Breast epithelium (tissue), 4 donors: ENCODE data around the gene ECE1. TPM values are rescaled to one million over a fixed set of nuclear protein-coding genes. Genes with fewer than 3 reads are reported as not detected.
"Not testable (repeated sequence)": the region's sequence is repeated elsewhere in the genome, so short reads cannot be mapped to it uniquely, and the experiment has no call there.

ENCODE experiments used
- DNase-seq, 2 donors: peaks; one replicate each; pipeline ENCODE4 v3.0.0-alpha.2; 2019; ENCODE audit warnings: low spot score in 2 of 2
- H3K27ac ChIP-seq, 2 donors: fragments of 200-600 bp; sonication (generic) in 1 of 2; one replicate each; pipeline ENCODE4 v1.5.1; 2016 to 2019; ENCODE audit warnings: mild to moderate bottlenecking in 1 of 2
- H3K27me3 ChIP-seq, 2 donors: fragments of 200-600 bp; sonication (generic) in 1 of 2; one replicate each; pipeline versions ENCODE4 v1.5.1 to v1.6.0; 2017 to 2019; ENCODE audit warnings: control low read depth in 1 of 2, mild to moderate bottlenecking in 1 of 2
- H3K36me3 ChIP-seq: fragments of 200-600 bp; one replicate; pipeline ENCODE4 v1.5.1; 2019
- H3K4me1 ChIP-seq, 2 donors: fragments of 200-600 bp; sonication (generic); one replicate each; pipeline ENCODE4 v1.5.1; 2016 to 2019; ENCODE audit warnings: control low read depth in 1 of 2
- H3K4me3 ChIP-seq, 3 donors: fragments of 200-600 bp; sonication (generic); 1 replicate in 2 of 3; 2 replicates in 1 of 3; pipeline ENCODE4 v1.5.1; 2016 to 2019; ENCODE audit warnings: mild to moderate bottlenecking in 3 of 3, moderate library complexity in 2 of 3
- H3K9me3 ChIP-seq, 2 donors: fragments of 200-600 bp; sonication (generic) in 1 of 2; one replicate each; pipeline ENCODE4 v1.5.1; 2016 to 2019; ENCODE audit warnings: control low read depth in 1 of 2
- POLR2A ChIP-seq: fragments of 450-650 bp; IDR thresholded peaks from one replicate; pipeline ENCODE4 v1.6.1; 2016; ENCODE audit warnings: antibody characterized with exemption, mild to moderate bottlenecking, moderate library complexity
- POLR2AphosphoS5 ChIP-seq, 3 donors: sonication (generic); formaldehyde crosslinking; IDR thresholded peaks; one replicate each; pipeline ENCODE4 v1.6.1; 2017; ENCODE audit warnings: antibody characterized with exemption in 3 of 3
- intact Hi-C: fragments of 100-400 bp; cut with DNase I; formaldehyde crosslinking; loops from one replicate; pipeline ENCODE4 v1.15.1; 2023; ENCODE audit warnings: low total_unique reads
- total RNA-seq, 3 donors: library from RNA; depleted of rRNA; stranded (reverse); fragments of >200 nt; gene quantifications; one replicate each; pipeline ENCODE4 v1.1.0, GENCODE V29; 2016
- TF ChIP-seq, protein P1 (sequence below), 3 donors: fragments of 450-650 bp; IDR thresholded peaks; one replicate each; pipeline ENCODE4 v1.5.1; 2016 to 2017; ENCODE audit warnings: antibody characterized with exemption in 3 of 3, mild to moderate bottlenecking in 3 of 3, moderate library complexity in 3 of 3

Gene ECE1
- total RNA-seq, 3 donors from 2014 or later, result 62.6 to 121 (median 112) TPM

GRCh38 chr1:21189421-21189820, 100.8 kb downstream of the ECE1 start:
- Histone ChIP-seq H3K36me3 (no peaks in the 10 kb centered on the region), H3K27ac (no peak overlapping the region), H3K27me3 (no peaks in the 10 kb centered on the region), H3K9me3 (no peaks in the 10 kb centered on the region), H3K4me1 (no peaks in the 10 kb centered on the region), H3K4me3 (no peak overlapping the region)
- TF ChIP-seq, protein P1, sequence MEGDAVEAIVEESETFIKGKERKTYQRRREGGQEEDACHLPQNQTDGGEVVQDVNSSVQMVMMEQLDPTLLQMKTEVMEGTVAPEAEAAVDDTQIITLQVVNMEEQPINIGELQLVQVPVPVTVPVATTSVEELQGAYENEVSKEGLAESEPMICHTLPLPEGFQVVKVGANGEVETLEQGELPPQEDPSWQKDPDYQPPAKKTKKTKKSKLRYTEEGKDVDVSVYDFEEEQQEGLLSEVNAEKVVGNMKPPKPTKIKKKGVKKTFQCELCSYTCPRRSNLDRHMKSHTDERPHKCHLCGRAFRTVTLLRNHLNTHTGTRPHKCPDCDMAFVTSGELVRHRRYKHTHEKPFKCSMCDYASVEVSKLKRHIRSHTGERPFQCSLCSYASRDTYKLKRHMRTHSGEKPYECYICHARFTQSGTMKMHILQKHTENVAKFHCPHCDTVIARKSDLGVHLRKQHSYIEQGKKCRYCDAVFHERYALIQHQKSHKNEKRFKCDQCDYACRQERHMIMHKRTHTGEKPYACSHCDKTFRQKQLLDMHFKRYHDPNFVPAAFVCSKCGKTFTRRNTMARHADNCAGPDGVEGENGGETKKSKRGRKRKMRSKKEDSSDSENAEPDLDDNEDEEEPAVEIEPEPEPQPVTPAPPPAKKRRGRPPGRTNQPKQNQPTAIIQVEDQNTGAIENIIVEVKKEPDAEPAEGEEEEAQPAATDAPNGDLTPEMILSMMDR (IDR thresholded peaks at IDR 0.05), result no peak
- TF ChIP-seq POLR2AphosphoS5 (IDR thresholded peaks at IDR 0.05), result no peak
- no peak for TF ChIP-seq POLR2A
- DNase-seq, result no peak
- intact Hi-C loops, result no loop called here

GRCh38 chr1:21188235-21188634, 102.0 kb downstream of the ECE1 start:
- intact Hi-C loops, result no loop called here
- DNase-seq, result no peak
- no peak overlapping the region for H3K27ac ChIP-seq
- H3K4me3 ChIP-seq, result no peak overlapping the region
- no peaks in the 10 kb centered on the region for H3K9me3 ChIP-seq
- no peaks in the 10 kb centered on the region for H3K4me1 ChIP-seq
- no peaks in the 10 kb centered on the region for H3K36me3 ChIP-seq
- no peak for TF ChIP-seq POLR2AphosphoS5 (IDR thresholded peaks at IDR 0.05)
- no peak for TF ChIP-seq POLR2A
- TF ChIP-seq, protein P1 (IDR thresholded peaks at IDR 0.05), result no peak
- no peaks in the 10 kb centered on the region for H3K27me3 ChIP-seq

- Histone ChIP-seq H3K27me3 (no peaks in the 10 kb centered on the region), H3K4me1 (no peaks in the 10 kb centered on the region), H3K36me3 (no peaks in the 10 kb centered on the region), H3K27ac (no peak overlapping the region), H3K4me3 (no peak overlapping the region), H3K9me3 (no peaks in the 10 kb centered on the region)
- intact Hi-C loops, result no loop called here
- TF ChIP-seq POLR2A, result no peak
- no peak for TF ChIP-seq POLR2AphosphoS5 (IDR thresholded peaks at IDR 0.05)
- TF ChIP-seq, protein P1 (IDR thresholded peaks at IDR 0.05), result no peak
- DNase-seq, result no peak
Observed at GRCh38 chr1:21185221-21185731, 105.0 kb downstream of the ECE1 start.

DNA sequence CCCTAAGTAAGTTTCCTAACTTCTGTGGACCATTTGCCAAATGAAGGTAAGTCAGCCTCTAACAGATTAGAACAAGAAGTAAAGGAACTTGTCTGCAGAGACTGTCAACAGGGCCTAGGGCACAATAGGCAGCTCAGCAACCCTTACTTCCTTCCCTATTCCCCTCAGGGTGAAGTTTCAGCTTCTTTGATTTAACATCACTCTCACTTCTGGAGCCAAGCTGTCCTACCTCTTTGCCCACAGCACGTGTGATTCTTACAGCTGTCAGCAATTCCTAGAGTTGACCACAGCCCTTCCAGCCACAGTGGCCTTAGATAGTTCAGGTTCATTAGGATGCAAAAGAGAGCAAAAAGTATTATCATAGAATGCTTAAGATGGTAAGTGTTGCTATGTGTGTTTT, 106.0 kb downstream of the ECE1 start:
- Histone ChIP-seq H3K36me3 (no peaks in the 10 kb centered on the region), H3K27me3 (no peaks in the 10 kb centered on the region), H3K27ac (no peak overlapping the region), H3K9me3 (no peaks in the 10 kb centered on the region), H3K4me1 (no peaks in the 10 kb centered on the region), H3K4me3 (no peak overlapping the region)
- no peak for DNase-seq
- no peak for TF ChIP-seq POLR2AphosphoS5 (IDR thresholded peaks at IDR 0.05)
- TF ChIP-seq, protein P1 (IDR thresholded peaks at IDR 0.05), result no peak
- no peak for TF ChIP-seq POLR2A
- intact Hi-C loops, result no loop called here

DNA sequence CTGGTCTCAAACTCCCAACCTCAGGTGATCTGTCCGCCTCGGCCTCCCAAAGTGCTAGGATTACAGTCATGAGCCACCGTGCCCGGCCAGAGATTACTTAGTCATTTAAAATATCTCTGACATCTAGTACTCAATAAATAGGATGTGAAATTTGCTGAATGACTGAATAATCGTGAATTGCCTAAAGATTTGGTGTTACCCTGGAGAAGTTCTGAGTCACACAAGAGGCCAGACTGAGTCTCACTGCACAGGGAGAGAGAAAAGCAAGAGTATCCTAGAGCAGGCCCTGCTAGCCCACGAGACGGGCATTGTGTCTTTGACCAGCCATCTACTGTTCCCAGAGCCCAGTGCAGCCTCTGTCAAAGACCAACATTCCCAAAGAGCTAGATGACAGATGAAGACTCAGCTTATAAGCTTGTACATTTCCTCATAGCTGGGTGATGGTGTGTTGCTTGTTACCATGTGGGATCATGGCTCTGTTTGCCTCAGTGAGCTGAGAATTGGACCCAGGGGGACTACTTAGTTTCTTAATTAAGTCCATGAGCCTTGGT, 108.0 kb downstream of the ECE1 start:
- TF ChIP-seq POLR2A (no peak), POLR2AphosphoS5 (IDR thresholded peaks at IDR 0.05) (no peak)
- TF ChIP-seq, protein P1 (IDR thresholded peaks at IDR 0.05), result no peak

DNA sequence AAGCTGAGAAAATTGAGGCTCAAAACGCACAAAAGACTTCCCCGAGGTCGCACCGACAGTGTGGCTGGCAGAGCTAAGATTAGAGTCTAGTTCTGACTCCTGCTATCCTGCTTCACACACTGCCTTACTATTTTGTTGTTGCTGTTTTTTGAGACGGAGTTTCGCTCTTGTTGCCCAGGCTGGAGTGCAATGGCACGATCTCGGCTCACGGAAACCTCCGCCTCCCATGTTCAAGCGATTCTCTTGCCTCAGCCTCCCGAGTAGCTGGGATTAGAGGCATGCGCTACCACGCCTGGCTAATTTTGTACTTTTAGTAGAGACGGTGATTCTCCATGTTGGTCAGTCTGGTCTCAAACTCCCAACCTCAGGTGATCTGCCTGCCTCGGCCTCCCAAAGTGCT, 112.0 kb downstream of the ECE1 start:
- H3K9me3 ChIP-seq, H3K27me3 ChIP-seq, H3K27ac ChIP-seq, H3K36me3 ChIP-seq, intact Hi-C loops, H3K4me3 ChIP-seq, DNase-seq, H3K4me1 ChIP-seq: not testable (repeated sequence)

More for the DNA sequence above, 108.0 kb downstream of the ECE1 start:
- no peaks in the 10 kb centered on the region for H3K9me3 ChIP-seq
- intact Hi-C loops, result no loop called here
- no peak overlapping the region for H3K27ac ChIP-seq
- no peaks in the 10 kb centered on the region for H3K4me1 ChIP-seq
- no peaks in the 10 kb centered on the region for H3K27me3 ChIP-seq
- no peak for DNase-seq
- H3K36me3 ChIP-seq, result no peaks in the 10 kb centered on the region
- no peak overlapping the region for H3K4me3 ChIP-seq
